IPS DF 4.7 (cell line): ENCODE results near the gene IZUMO4.

ENCODE experiments used
- DNase-seq: peaks from one replicate; pipeline ENCODE4 v3.0.0-alpha.2; 2013; ENCODE audit warnings: low spot score; ENCODE audit errors: extremely low read depth

The IZUMO4 gene

DNA sequence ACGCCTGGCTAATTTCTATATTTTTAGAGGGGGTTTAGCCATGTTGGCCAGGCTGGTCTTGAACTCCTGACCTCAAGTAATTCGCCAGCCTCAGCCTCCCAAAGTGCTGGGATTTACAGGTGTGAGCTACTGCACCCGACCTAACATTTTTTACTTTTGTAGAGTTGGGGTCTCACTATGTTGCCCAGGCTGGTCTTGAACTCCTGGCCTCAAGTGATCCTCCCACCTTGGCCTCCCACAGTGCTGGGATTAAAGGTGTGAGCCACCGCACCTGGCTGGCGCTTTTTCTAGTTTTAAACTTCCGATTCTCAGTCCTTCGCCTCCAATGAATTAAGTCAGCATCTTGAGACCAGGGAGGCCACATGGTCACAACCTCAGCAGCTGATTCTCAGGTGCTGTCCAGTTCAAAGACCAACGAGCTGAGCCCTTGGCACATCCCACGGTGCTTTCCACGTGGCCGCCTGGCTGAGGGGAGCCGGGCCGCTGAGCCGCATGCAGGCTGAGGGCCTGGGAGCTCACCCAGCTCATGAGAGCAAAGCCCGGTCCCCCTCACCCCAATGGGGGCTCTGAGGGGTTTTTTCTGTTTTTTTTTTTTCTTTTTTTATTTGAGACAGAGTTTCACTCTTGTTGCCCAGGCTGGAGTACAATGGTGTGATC, 45.6 kb downstream of the IZUMO4 start:
- DNase-seq: no peak

DNA sequence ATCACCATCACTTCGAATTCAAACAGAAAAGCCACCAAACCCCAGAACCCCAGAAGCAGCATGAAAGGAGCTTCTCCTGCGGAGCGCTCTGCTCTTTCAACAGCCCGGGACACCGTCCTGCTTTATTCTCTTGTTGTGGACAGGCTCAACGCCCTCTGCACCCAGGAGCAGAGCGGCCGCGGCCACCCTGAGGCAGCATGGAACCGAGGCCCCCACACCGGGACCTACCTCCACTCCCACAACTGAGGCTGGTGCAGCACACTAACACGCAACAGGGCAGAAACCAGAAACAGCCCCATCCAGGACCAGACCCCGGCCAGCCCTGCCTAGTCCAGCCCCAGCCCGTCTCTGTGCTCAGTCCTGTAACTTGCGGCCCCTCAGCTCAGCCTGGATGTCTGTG, 47.5 kb downstream of the IZUMO4 start:
- no peak for DNase-seq

DNA sequence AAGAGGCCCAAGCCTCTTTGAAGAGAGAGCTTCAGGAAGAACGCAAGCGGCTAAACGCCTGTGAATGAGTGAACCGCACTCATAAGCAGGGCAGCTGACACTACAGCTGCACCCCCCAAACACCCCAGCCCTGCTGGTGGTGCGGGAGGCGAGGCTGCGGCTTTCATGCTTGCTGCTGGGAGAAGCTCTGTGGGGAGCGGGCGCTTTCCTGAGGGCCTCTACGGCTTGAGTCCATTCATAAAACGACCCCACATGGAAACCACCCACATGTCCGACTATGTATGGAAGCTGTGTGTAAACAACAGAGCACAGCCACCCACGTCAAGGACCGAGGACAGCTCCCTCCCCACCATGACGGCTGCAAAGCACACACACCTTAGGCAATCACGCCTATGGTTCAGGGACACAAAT, 49.1 kb downstream of the IZUMO4 start:
- no peak for DNase-seq

DNA sequence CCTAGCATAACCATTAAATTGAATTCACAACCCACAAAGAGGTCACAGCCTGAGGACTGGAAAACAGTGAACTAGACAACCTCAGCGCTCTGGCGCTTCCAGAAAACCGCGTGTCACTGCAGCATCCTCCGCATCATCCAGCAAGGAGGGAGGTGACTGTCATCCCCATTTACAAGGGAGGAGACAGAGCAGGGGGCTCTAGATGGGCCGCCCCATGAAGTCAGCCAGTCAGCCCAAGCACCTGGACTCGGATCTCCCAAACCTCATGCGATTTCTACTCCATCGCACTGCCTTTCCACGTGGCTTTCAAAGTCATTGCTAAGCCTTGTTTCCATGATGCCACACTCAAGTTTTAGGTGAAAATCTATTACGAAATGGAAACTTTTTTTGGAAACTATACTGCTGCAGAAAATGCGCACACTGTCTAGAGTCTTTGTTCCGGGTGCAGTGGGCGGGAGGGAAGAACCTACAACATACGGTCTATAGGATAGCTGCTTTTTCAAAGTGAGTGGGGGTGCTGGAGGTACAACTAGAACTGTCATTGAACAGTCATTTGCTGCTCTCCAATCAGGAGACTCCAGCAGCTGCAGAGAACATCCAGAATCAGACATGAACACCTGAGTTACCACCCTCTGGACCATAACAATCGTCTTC, 51.9 kb downstream of the IZUMO4 start:
- no peak for DNase-seq
